ENCODE data around the gene ACTR3C. TPM values are rescaled to one million over a fixed set of nuclear protein-coding genes. Genes with fewer than 3 reads are reported as not detected.
"Not testable (repeated sequence)": the region's sequence is repeated elsewhere in the genome, so short reads cannot be mapped to it uniquely, and the experiment has no call there.

The ACTR3C gene
- total and polyA plus RNA-seq, 2 of the 13 experiments (the other 11 are each of a cell fraction or from before 2014, with no cell fraction given) = 3.8 to 7.5 TPM

- DNase-seq (ENCODE audit: low spot score); H3K79me2 ChIP-seq (ENCODE audit: insufficient read depth, low read length); FAIRE-seq; H3K36me3 ChIP-seq (replicated peaks in 1 of 2; ENCODE audit: control insufficient read depth in 1 of 2, insufficient read depth in 2 of 2, low read length in 2 of 2); H3K27me3 ChIP-seq (ENCODE audit: control insufficient read depth in 1 of 2, insufficient read depth in 2 of 2, low read length in 2 of 2); CTCF ChIA-PET (ENCODE audit: low intra/inter-chr PET ratio, low total read pairs); H3K4me2 ChIP-seq (ENCODE audit: low read depth, low read length); H3K4me1 ChIP-seq (ENCODE audit: insufficient read depth, low read length); intact Hi-C loops (cut with micrococcal nuclease; ENCODE audit: unreplicated experiment); H2AFZ ChIP-seq (ENCODE audit: low read length); in situ Hi-C loops (cut with HindIII; ENCODE audit: extremely low pct_ligation_motif_present, low pct_unique_long_range_greater_than_20kb); H4K20me1 ChIP-seq (ENCODE audit: insufficient read depth, low read length); H3K9ac ChIP-seq (ENCODE audit: insufficient read depth, low read depth, low read length); BruUV-seq (replicated peaks); ATAC-seq; POLR2A ChIA-PET; H3K9me3 ChIP-seq (ENCODE audit: low read length); H3K4me3 ChIP-seq (replicated peaks in 1 of 3; ENCODE audit: insufficient read depth in 1 of 3, low read depth in 2 of 3, low read length in 3 of 3); H3K27ac ChIP-seq (ENCODE audit: extremely low read length, insufficient read depth, low read length): not testable (repeated sequence)
- 92% methylated on average over 9 of the region's 18 CpGs for WGBS (ENCODE audit: low lambda C conversion rate)
- TF ChIP-seq, protein P1, sequence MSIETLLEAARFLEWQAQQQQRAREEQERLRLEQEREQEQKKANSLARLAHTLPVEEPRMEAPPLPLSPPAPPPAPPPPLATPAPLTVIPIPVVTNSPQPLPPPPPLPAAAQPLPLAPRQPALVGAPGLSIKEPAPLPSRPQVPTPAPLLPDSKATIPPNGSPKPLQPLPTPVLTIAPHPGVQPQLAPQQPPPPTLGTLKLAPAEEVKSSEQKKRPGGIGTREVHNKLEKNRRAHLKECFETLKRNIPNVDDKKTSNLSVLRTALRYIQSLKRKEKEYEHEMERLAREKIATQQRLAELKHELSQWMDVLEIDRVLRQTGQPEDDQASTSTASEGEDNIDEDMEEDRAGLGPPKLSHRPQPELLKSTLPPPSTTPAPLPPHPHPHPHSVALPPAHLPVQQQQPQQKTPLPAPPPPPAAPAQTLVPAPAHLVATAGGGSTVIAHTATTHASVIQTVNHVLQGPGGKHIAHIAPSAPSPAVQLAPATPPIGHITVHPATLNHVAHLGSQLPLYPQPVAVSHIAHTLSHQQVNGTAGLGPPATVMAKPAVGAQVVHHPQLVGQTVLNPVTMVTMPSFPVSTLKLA (IDR thresholded peaks at IDR 0.05) = peak; percentile 56
These were observed 53.1 kb downstream of the ACTR3C start for GRCh38 chr7:150270101-150270824.

- FAIRE-seq; DNase-seq (ENCODE audit: low spot score); BruUV-seq (replicated peaks); H3K79me2 ChIP-seq (ENCODE audit: insufficient read depth, low read length); intact Hi-C loops (cut with micrococcal nuclease; ENCODE audit: unreplicated experiment); H3K27ac ChIP-seq (ENCODE audit: extremely low read length, insufficient read depth, low read length); H3K4me1 ChIP-seq (ENCODE audit: insufficient read depth, low read length); H3K4me2 ChIP-seq (ENCODE audit: low read depth, low read length); H4K20me1 ChIP-seq (ENCODE audit: insufficient read depth, low read length); H3K9ac ChIP-seq (ENCODE audit: insufficient read depth, low read depth, low read length); H3K4me3 ChIP-seq (replicated peaks in 1 of 3; ENCODE audit: insufficient read depth in 1 of 3, low read depth in 2 of 3, low read length in 3 of 3); POLR2A ChIA-PET; H3K9me3 ChIP-seq (ENCODE audit: low read length); H3K27me3 ChIP-seq (ENCODE audit: control insufficient read depth in 1 of 2, insufficient read depth in 2 of 2, low read length in 2 of 2); CTCF ChIA-PET (ENCODE audit: low intra/inter-chr PET ratio, low total read pairs); H3K36me3 ChIP-seq (replicated peaks in 1 of 2; ENCODE audit: control insufficient read depth in 1 of 2, insufficient read depth in 2 of 2, low read length in 2 of 2); in situ Hi-C loops (cut with HindIII; ENCODE audit: extremely low pct_ligation_motif_present, low pct_unique_long_range_greater_than_20kb); H2AFZ ChIP-seq (ENCODE audit: low read length): not testable (repeated sequence)
- no CpG with 5 or more reads among the region's 17 CpGs for WGBS (ENCODE audit: low lambda C conversion rate)
- peak; percentile 61 for ATAC-seq
These were observed 54.5 kb downstream of the ACTR3C start for GRCh38 chr7:150268798-150269197.

DNA sequence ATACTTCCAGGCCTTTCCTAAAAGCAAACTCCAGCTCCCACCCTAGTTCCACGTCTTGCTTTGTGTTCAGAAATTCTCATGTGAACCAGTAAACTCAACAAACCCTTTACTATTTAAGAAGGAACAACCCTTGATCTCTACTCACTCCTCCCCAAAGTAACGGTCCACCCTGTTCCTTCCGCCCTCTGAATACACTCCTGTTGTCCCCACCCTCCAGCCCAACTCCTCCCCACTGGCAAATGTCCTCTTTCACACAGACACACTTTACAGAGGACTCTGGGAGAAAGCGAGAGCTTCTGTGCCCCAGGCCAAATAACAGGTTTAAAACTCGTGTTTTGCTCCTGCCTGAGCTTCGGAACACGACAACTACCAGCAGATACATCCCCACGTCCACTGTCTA, 55.1 kb downstream of the ACTR3C start:
- intact Hi-C loops (cut with micrococcal nuclease; ENCODE audit: unreplicated experiment); H3K27ac ChIP-seq (ENCODE audit: extremely low read length, insufficient read depth, low read length); H3K4me2 ChIP-seq (ENCODE audit: low read depth, low read length); H2AFZ ChIP-seq (ENCODE audit: low read length); H3K9ac ChIP-seq (ENCODE audit: insufficient read depth, low read depth, low read length); H4K20me1 ChIP-seq (ENCODE audit: insufficient read depth, low read length); H3K9me3 ChIP-seq (ENCODE audit: low read length); H3K36me3 ChIP-seq (replicated peaks in 1 of 2; ENCODE audit: control insufficient read depth in 1 of 2, insufficient read depth in 2 of 2, low read length in 2 of 2); DNase-seq (ENCODE audit: low spot score); POLR2A ChIA-PET; CTCF ChIA-PET (ENCODE audit: low intra/inter-chr PET ratio, low total read pairs); H3K4me3 ChIP-seq (replicated peaks in 1 of 3; ENCODE audit: insufficient read depth in 1 of 3, low read depth in 2 of 3, low read length in 3 of 3); H3K27me3 ChIP-seq (ENCODE audit: control insufficient read depth in 1 of 2, insufficient read depth in 2 of 2, low read length in 2 of 2); BruUV-seq (replicated peaks); in situ Hi-C loops (cut with HindIII; ENCODE audit: extremely low pct_ligation_motif_present, low pct_unique_long_range_greater_than_20kb); ATAC-seq; H3K79me2 ChIP-seq (ENCODE audit: insufficient read depth, low read length); H3K4me1 ChIP-seq (ENCODE audit: insufficient read depth, low read length); FAIRE-seq: not testable (repeated sequence)
- 55% methylated on average over 2 of the region's 8 CpGs for WGBS (ENCODE audit: low lambda C conversion rate)

GRCh38 chr7:150266953-150267665, 56.2 kb downstream of the ACTR3C start:
- H3K27me3 ChIP-seq (ENCODE audit: control insufficient read depth in 1 of 2, insufficient read depth in 2 of 2, low read length in 2 of 2); H3K9ac ChIP-seq (ENCODE audit: insufficient read depth, low read depth, low read length); ATAC-seq; H3K27ac ChIP-seq (ENCODE audit: extremely low read length, insufficient read depth, low read length); POLR2A ChIA-PET; BruUV-seq (replicated peaks); FAIRE-seq; H3K36me3 ChIP-seq (replicated peaks in 1 of 2; ENCODE audit: control insufficient read depth in 1 of 2, insufficient read depth in 2 of 2, low read length in 2 of 2); H3K9me3 ChIP-seq (ENCODE audit: low read length); in situ Hi-C loops (cut with HindIII; ENCODE audit: extremely low pct_ligation_motif_present, low pct_unique_long_range_greater_than_20kb); DNase-seq (ENCODE audit: low spot score); H3K4me3 ChIP-seq (replicated peaks in 1 of 3; ENCODE audit: insufficient read depth in 1 of 3, low read depth in 2 of 3, low read length in 3 of 3); H4K20me1 ChIP-seq (ENCODE audit: insufficient read depth, low read length); H3K4me2 ChIP-seq (ENCODE audit: low read depth, low read length); intact Hi-C loops (cut with micrococcal nuclease; ENCODE audit: unreplicated experiment); H2AFZ ChIP-seq (ENCODE audit: low read length); H3K4me1 ChIP-seq (ENCODE audit: insufficient read depth, low read length); CTCF ChIA-PET (ENCODE audit: low intra/inter-chr PET ratio, low total read pairs); H3K79me2 ChIP-seq (ENCODE audit: insufficient read depth, low read length): not testable (repeated sequence)
- WGBS (ENCODE audit: low lambda C conversion rate) = 93% methylated on average over 20 of the region's 20 CpGs

All from HepG2 (cell line).